GM10266 (cell line): ENCODE data around the gene SNAPC2.

Source experiments
- DNase-seq: peaks from one replicate; pipeline ENCODE4 v3.0.0; 2012; ENCODE audit errors: extremely low spot score
- CTCF ChIP-seq: IDR thresholded peaks from 2 replicates; pipeline ENCODE4 v1.5.1; 2012; ENCODE audit warnings: mild to moderate bottlenecking, low read depth; ENCODE audit not compliant: control insufficient read depth, insufficient read depth; ENCODE audit errors: missing control alignments

The SNAPC2 gene

DNA sequence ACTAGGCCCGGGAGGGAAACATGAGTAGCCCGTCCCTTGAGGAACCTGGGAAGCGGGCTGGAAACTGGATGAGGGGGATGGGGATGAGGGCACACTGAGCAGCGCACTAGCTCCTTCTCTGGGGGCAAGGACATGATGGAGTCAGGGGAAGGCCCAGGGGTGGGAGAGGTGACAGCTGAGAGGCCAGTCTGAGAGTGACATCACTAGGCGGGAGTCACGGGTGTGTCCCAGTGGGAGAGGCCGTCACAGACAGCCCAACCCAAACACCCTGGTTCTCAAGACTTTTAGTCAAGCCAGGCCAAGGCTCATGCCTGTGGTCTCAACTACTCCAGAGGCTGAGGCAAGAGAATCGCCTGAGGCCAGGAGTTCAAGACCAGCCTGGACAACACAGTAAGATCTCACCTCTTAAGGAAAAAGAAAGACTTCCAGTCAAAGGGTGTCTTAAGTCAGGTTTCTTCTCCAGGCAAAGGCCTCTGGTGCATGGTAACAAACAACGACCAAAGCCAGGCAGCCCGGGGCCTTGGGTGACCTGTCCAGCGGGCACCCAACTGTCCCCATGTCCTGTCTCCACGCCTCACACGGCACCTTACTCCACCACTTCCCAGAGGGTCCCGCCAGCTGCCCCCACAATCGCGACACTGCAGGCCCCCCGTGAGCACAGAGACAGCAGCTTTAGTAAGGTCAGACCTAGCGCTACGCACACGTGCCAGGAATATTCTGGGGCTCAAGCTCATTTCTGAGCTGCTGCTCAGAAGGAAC lies 48.8 kb downstream of the SNAPC2 start:
- DNase-seq: no peak
- no peak for TF ChIP-seq CTCF

DNA sequence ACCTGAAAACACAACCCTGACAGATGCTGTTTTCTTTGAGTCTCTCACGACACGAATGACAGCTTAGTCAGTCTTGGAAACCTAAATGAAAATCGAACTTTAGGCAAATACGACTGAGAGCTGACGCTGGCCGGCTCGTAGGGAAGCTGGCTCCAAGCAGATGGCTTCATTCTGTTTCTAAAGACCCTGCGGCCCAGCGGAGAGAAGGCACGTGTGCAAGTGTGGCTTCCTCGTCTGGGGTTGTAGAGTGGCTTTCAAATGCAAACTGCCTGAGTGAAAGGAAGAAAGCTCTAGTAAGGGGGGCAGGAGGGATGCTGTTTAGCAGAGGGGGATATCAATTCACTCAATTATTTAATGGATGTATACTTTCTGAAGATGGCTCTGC lies 49.4 kb downstream of the SNAPC2 start:
- DNase-seq: no peak
- TF ChIP-seq CTCF: no peak

DNA sequence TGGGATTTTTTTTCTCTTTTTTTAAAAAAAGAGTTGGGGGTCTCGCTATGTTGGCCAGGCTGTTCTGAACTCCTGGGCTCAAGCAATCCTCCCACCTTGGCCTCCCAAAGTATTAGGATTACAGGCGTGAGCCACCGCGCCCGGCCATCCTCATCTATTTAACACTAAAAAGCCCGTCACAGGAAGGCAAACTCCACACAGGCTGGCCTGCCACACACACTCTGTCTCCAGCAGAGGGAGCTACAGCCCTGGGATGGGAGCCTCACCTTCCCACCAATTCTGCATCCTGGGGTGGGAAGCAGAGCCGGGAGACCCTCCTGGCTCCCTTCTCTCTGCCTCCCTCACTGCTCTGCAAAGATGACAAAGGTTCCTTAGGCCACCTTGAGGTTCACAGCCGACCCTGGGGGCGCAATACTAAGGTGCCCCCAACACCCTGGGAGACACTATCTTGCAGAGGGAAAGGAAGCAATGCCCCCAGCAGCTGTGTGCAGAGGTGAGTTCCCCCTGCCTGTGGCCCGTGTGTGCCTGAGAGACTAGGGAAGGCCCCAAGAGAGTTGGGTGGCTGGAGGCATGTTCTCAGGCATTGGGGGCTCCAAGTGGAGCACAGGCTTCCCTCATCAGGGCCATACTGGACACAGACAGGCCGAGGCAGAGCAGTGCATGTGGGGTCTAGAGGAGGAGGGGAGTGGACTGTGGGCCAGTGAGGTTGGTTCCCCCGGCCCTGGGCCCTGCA lies 50.7 kb downstream of the SNAPC2 start:
- DNase-seq: peak; percentile 59
- TF ChIP-seq CTCF: peak; percentile 83

DNA sequence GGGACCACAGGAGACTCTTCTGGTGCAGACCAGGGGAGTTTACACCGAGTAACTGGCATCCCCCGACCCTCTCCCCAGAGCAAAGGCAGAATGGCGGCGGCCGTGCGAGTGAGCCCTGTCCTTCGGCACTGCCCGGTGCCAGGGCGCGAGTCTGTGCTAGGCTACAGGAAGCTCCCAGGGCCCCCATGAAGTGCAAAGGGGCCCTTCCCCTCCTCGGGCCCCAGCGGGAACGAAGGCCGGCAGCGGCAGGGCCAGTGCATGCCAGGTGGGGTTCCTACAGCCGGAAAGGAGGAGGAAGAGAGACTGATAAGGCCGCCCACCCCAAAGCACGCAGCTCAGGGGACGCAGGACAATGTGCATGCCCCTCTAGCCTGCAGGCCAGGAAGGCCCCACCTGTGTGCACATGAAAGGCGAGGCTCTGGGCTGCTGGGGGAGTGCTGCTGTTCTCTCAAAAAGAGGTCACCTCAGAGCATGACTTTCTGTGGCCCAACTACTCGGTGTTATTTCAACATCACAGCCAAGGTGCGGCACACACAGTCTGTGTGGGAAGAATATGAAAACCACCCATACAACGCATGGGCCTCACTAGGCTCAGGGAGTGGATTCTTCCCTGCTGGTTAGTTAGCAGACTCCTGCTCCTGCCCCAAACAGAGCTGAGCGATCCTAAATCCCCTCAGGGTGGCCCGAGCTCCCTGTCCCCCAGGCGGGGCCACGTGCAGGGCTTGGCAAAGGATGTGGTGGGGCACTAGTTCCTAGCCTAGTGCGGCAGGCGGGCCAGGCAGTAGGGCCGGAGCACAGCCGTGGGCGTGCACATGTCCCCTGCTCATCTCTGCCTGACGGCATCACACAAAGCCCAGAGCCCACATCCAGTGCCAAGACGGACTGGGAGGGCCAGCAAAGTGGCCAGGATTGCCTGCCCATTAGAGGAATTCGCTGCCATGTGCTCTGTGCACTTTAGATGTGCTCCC lies 51.7 kb downstream of the SNAPC2 start:
- TF ChIP-seq CTCF: no peak
- DNase-seq: no peak
